Breast epithelium (tissue), 3 donors: Measurements from ENCODE around the gene ANKRD44.

Source experiments
- POLR2A ChIP-seq: fragments of 450-650 bp; IDR thresholded peaks from one replicate; pipeline ENCODE4 v1.6.1; 2016; ENCODE audit warnings: antibody characterized with exemption, mild to moderate bottlenecking, moderate library complexity
- POLR2AphosphoS5 ChIP-seq, 3 donors: sonication (generic); formaldehyde crosslinking; IDR thresholded peaks; one replicate each; pipeline ENCODE4 v1.6.1; 2017; ENCODE audit warnings: antibody characterized with exemption in 3 of 3
- TF ChIP-seq, protein P1 (sequence below), 3 donors: fragments of 450-650 bp; IDR thresholded peaks; one replicate each; pipeline ENCODE4 v1.5.1; 2016 to 2017; ENCODE audit warnings: antibody characterized with exemption in 3 of 3, mild to moderate bottlenecking in 3 of 3, moderate library complexity in 3 of 3

DNA sequence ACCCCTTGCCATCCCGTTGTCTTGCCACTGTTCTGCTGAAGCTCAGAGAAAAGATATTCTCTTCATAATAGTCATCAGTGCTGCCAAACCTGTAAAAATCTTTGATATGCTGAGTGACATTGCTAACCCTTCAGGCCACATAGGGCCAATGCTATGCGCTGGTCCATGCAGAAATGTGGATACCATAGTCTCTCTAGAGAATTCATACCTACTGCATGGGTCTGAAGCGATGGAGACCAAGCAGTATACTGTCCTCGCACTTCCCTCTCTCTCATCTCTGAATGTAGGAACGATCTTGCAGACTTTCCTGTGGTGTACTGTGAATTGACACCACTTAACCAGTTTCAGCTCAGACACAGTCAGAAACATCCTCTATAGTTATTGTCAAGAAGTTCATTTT is 17.9 kb upstream of the ANKRD44 start:
- TF ChIP-seq POLR2AphosphoS5 (IDR thresholded peaks at IDR 0.05) (no peak), POLR2A (no peak)
- TF ChIP-seq, protein P1, sequence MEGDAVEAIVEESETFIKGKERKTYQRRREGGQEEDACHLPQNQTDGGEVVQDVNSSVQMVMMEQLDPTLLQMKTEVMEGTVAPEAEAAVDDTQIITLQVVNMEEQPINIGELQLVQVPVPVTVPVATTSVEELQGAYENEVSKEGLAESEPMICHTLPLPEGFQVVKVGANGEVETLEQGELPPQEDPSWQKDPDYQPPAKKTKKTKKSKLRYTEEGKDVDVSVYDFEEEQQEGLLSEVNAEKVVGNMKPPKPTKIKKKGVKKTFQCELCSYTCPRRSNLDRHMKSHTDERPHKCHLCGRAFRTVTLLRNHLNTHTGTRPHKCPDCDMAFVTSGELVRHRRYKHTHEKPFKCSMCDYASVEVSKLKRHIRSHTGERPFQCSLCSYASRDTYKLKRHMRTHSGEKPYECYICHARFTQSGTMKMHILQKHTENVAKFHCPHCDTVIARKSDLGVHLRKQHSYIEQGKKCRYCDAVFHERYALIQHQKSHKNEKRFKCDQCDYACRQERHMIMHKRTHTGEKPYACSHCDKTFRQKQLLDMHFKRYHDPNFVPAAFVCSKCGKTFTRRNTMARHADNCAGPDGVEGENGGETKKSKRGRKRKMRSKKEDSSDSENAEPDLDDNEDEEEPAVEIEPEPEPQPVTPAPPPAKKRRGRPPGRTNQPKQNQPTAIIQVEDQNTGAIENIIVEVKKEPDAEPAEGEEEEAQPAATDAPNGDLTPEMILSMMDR (IDR thresholded peaks at IDR 0.05), result no peak
